Measurements from ENCODE around the gene CBX2. TPM values are rescaled to one million over a fixed set of nuclear protein-coding genes. Genes with fewer than 3 reads are reported as not detected.

The CBX2 gene
- total RNA-seq, 1 donor from 2014 or later: 2.6 TPM

GRCh38 chr17:79829004-79829403 is 51.1 kb downstream of the CBX2 start:
- H3K9me3 ChIP-seq (replicated peaks): no peaks in the 10 kb centered on the region
- peaks cover 50% of the 10 kb centered on the region for H3K4me1 ChIP-seq
- peaks cover 8% of the 10 kb centered on the region for H3K36me3 ChIP-seq
- no peak overlapping the region for H3K4me3 ChIP-seq
- peak overlapping the region; percentile 60 for H3K27ac ChIP-seq (replicated peaks)
- DNase-seq: no peak
- H3K27me3 ChIP-seq (ENCODE audit: low read depth): peaks cover 8% of the 10 kb centered on the region
- TF ChIP-seq CTCF (IDR thresholded peaks at IDR 0.05; ENCODE audit: borderline replicate concordance): no peak
- intact Hi-C loops (cut with micrococcal nuclease): no loop called here

- H3K9me3 ChIP-seq (replicated peaks): no peaks in the 10 kb centered on the region
- peak overlapping the region; percentile 60 for H3K27ac ChIP-seq (replicated peaks)
- TF ChIP-seq CTCF (IDR thresholded peaks at IDR 0.05; ENCODE audit: borderline replicate concordance): no peak
- intact Hi-C loops (cut with micrococcal nuclease): no loop called here
- H3K4me1 ChIP-seq: peaks cover 52% of the 10 kb centered on the region
- H3K27me3 ChIP-seq (ENCODE audit: low read depth): peaks cover 8% of the 10 kb centered on the region
- DNase-seq: no peak
- peaks cover 11% of the 10 kb centered on the region for H3K36me3 ChIP-seq
- H3K4me3 ChIP-seq: no peak overlapping the region
Observed at GRCh38 chr17:79829457-79829856, 51.5 kb downstream of the CBX2 start.

GRCh38 chr17:79830303-79830702 is 52.4 kb downstream of the CBX2 start:
- no peak for TF ChIP-seq CTCF (IDR thresholded peaks at IDR 0.05; ENCODE audit: borderline replicate concordance)
- no peak for DNase-seq
- Histone ChIP-seq H3K27ac (replicated peaks) (no peak overlapping the region), H3K36me3 (peaks cover 20% of the 10 kb centered on the region), H3K4me3 (no peak overlapping the region), H3K9me3 (replicated peaks) (no peaks in the 10 kb centered on the region), H3K4me1 (peaks cover 56% of the 10 kb centered on the region), H3K27me3 (ENCODE audit: low read depth) (peaks cover under 1% of the 10 kb centered on the region)
- intact Hi-C loops (cut with micrococcal nuclease): no loop called here

GRCh38 chr17:79830763-79831264 is 52.9 kb downstream of the CBX2 start:
- peaks cover 57% of the 10 kb centered on the region for H3K4me1 ChIP-seq
- H3K27ac ChIP-seq (replicated peaks): peak overlapping the region; percentile 86
- intact Hi-C loops (cut with micrococcal nuclease): no loop called here
- H3K27me3 ChIP-seq (ENCODE audit: low read depth): no peaks in the 10 kb centered on the region
- no peaks in the 10 kb centered on the region for H3K9me3 ChIP-seq (replicated peaks)
- DNase-seq: no peak
- TF ChIP-seq CTCF (IDR thresholded peaks at IDR 0.05; ENCODE audit: borderline replicate concordance): no peak
- no peak overlapping the region for H3K4me3 ChIP-seq
- peaks cover 22% of the 10 kb centered on the region for H3K36me3 ChIP-seq

GRCh38 chr17:79831265-79832217 is 53.6 kb downstream of the CBX2 start:
- no peaks in the 10 kb centered on the region for H3K27me3 ChIP-seq (ENCODE audit: low read depth)
- peak; percentile 73 for DNase-seq
- H3K4me3 ChIP-seq: peak overlapping the region; percentile 63
- TF ChIP-seq CTCF (IDR thresholded peaks at IDR 0.05; ENCODE audit: borderline replicate concordance): no peak
- H3K27ac ChIP-seq (replicated peaks): peak overlapping the region; percentile 86
- peaks cover 65% of the 10 kb centered on the region for H3K4me1 ChIP-seq
- intact Hi-C loops (cut with micrococcal nuclease): no loop called here
- H3K36me3 ChIP-seq: peaks cover 30% of the 10 kb centered on the region
- H3K9me3 ChIP-seq (replicated peaks): no peaks in the 10 kb centered on the region

Measured in left ventricle myocardium inferior (tissue), 1 donor.